Activated CD4-positive, alpha-beta memory T cell treated with anti-CD3 and anti-CD28 coated beads for 36 hours (primary cell): ENCODE data around the gene OR6M1. TPM values are rescaled to one million over a fixed set of nuclear protein-coding genes. Genes with fewer than 3 reads are reported as not detected.

Experiments
- CTCF ChIA-PET: fragments of 350-600 bp; sonication (Branson Sonifier 250); formaldehyde crosslinking; loops from one replicate; lab custom pipeline; 2021; ENCODE audit warnings: antibody characterized with exemption, inconsistent platforms; lab: Charles Lee
- POLR2A ChIA-PET: fragments of 350-600 bp; sonication (Branson Sonifier 250); formaldehyde crosslinking; loops from one replicate; lab custom pipeline; 2021; ENCODE audit warnings: antibody characterized with exemption; lab: Charles Lee
- DNase-seq: peaks from one replicate; pipeline ENCODE4 v3.0.0-alpha.2; 2020
- H3K27ac Mint-ChIP-seq: one replicate; pipeline ENCODE4 v1.8.0; 2021; ENCODE audit warnings: mixed read lengths
- H3K27me3 Mint-ChIP-seq: one replicate; pipeline ENCODE4 v1.8.0; 2021; ENCODE audit warnings: mixed read lengths
- H3K36me3 Mint-ChIP-seq: one replicate; pipeline ENCODE4 v1.8.0; 2021; ENCODE audit warnings: mixed read lengths
- H3K4me1 Mint-ChIP-seq: one replicate; pipeline ENCODE4 v1.8.0; 2021; ENCODE audit warnings: low read depth, mixed read lengths
- H3K4me3 Mint-ChIP-seq: one replicate; pipeline ENCODE4 v1.8.0; 2021; ENCODE audit warnings: mild to moderate bottlenecking, mixed read lengths
- H3K9me3 Mint-ChIP-seq: one replicate; pipeline ENCODE4 v1.8.0; 2021; ENCODE audit warnings: mixed read lengths
- intact Hi-C: fragments of 100-400 bp; cut with micrococcal nuclease; formaldehyde crosslinking; loops from one replicate; pipeline ENCODE4 v1.15.1; 2023
- total RNA-seq, 2 experiments: library from RNA; stranded (reverse); gene quantifications; one replicate each; pipeline ENCODE4 v1.2.3, GENCODE V29; 2021

OR6M1 gene
- not detected for total RNA-seq

GRCh38 chr11:123806249-123806648 is at the start of gene OR6M1:
TSS of gene OR6M1 (minus strand) at chr11:123806349. CDS start at chr11:123806349, 0 bp downstream.
- ChIA-PET POLR2A (no interaction called here), CTCF (no interaction called here)
- Mint-ChIP-seq H3K27me3 (no peaks in the 10 kb centered on the region), H3K4me3 (no peak within 1 kb of the TSS), H3K9me3 (no peaks in the 10 kb centered on the region), H3K36me3 (no peaks in the 10 kb centered on the region), H3K4me1 (no peaks in the 10 kb centered on the region), H3K27ac (no peak within 1 kb of the TSS)
- intact Hi-C loops, result no loop called here
- DNase-seq, result no peak

DNA sequence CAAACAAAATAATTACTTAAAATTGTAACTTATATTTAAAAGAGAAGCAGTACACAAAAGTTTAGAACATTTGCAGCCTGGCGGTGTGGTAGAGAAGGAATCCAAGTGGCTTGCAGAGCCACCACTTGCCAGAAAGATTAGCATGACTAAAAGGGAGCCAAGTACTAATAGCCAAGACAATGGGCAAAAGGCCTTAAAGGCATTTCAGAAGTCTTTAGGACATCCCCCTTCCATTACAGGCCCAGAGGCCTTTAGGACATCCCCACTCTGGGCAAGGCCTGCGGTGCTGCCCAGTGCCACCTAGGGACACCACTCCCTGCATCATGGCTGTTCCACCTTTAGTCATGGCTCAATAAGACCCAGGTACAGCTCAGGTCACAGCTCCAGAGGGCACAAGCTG is 46.9 kb upstream of the OR6M1 start:
- no peaks in the 10 kb centered on the region for H3K9me3 Mint-ChIP-seq
- no peak overlapping the region for H3K4me3 Mint-ChIP-seq
- DNase-seq, result no peak
- H3K4me1 Mint-ChIP-seq, result no peaks in the 10 kb centered on the region
- intact Hi-C loops, result no loop called here
- no peaks in the 10 kb centered on the region for H3K36me3 Mint-ChIP-seq
- peaks cover 9% of the 10 kb centered on the region for H3K27me3 Mint-ChIP-seq
- POLR2A ChIA-PET, result no interaction called here
- CTCF ChIA-PET, result no interaction called here
- no peak overlapping the region for H3K27ac Mint-ChIP-seq

GRCh38 chr11:123852321-123852720 is 46.2 kb upstream of the OR6M1 start:
- no peak for DNase-seq
- Mint-ChIP-seq H3K4me1 (no peaks in the 10 kb centered on the region), H3K27ac (no peak overlapping the region), H3K9me3 (no peaks in the 10 kb centered on the region), H3K36me3 (no peaks in the 10 kb centered on the region), H3K4me3 (no peak overlapping the region), H3K27me3 (peaks cover 9% of the 10 kb centered on the region)
- POLR2A ChIA-PET, result no interaction called here
- intact Hi-C loops, result no loop called here
- CTCF ChIA-PET, result no interaction called here

- POLR2A ChIA-PET, result no interaction called here
- no peaks in the 10 kb centered on the region for H3K9me3 Mint-ChIP-seq
- intact Hi-C loops, result no loop called here
These were observed 45.0 kb upstream of the OR6M1 start for GRCh38 chr11:123851110-123851509.

DNA sequence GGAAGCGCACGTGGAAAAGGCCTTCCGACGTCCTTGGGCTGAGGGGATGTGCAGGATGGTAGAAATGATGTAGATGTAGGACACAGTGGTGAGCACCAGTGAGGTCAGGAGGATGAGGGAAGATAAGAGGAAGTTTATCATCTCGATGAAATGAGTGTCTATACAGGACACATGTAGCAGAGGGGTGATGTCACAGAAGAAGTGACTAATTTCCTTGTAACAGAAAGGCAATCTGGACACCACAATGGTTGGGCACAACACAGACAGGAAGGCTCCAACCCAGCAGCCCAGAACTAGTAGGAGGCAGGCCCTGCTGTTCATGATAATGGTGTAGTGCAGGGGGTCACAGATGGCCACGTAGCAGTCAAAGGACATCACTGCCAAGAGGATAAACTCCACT is 35.0 kb upstream of the OR6M1 start:
- no peak for DNase-seq
- Mint-ChIP-seq H3K27me3 (peaks cover 7% of the 10 kb centered on the region), H3K4me3 (no peak overlapping the region), H3K36me3 (no peaks in the 10 kb centered on the region), H3K27ac (no peak overlapping the region), H3K9me3 (no peaks in the 10 kb centered on the region), H3K4me1 (no peaks in the 10 kb centered on the region)
- CTCF ChIA-PET, result no interaction called here
- intact Hi-C loops, result no loop called here
- POLR2A ChIA-PET, result no interaction called here

More at GRCh38 chr11:123851110-123851509, 45.0 kb upstream of the OR6M1 start:
- no peak for DNase-seq
- Mint-ChIP-seq H3K27ac (no peak overlapping the region), H3K4me3 (no peak overlapping the region), H3K36me3 (no peaks in the 10 kb centered on the region), H3K27me3 (peaks cover 10% of the 10 kb centered on the region), H3K4me1 (no peaks in the 10 kb centered on the region)
- CTCF ChIA-PET, result no interaction called here

DNA sequence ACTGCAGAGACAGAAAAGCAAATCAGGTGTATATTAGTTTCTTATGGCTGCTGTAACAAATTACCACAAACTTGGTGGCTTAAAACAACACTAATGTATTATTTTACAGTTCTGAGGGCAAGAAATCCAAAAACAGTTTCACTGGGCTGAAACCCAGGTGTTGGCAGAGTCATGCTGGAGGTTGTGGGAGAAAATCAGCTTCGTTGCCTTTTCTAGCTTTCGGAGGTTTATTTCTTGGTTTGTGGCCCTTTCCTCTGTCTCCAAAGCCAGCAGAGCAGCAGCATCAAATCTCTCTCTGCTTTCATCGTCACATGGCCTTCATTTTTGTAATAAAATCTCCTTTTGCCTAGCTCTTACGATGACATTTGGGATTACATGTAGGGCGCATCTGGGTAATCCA is 33.0 kb upstream of the OR6M1 start:
- POLR2A ChIA-PET, result no interaction called here
- Mint-ChIP-seq H3K27me3 (peaks cover 7% of the 10 kb centered on the region), H3K4me1 (no peaks in the 10 kb centered on the region), H3K27ac (no peak overlapping the region), H3K9me3 (no peaks in the 10 kb centered on the region), H3K4me3 (no peak overlapping the region), H3K36me3 (no peaks in the 10 kb centered on the region)
- CTCF ChIA-PET, result no interaction called here
- DNase-seq, result no peak
- intact Hi-C loops, result no loop called here

DNA sequence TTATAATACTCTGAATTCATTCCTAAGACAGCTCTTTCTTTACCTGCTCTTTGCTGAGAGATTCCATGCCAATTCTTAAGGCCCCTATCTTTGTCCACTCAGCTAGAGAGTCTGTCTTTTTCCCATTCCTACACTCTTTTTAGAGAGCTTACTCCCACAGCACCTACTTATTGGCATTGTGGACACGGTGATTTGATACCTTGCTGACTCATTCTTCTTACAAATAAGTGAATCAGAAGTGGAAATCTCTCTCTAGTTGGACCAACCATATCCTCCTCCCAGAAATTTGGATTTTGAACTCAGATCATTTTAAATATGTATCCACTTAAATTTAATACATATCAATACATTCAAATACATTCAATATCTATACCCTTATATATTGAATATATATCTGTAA is 32.5 kb upstream of the OR6M1 start:
- ChIA-PET POLR2A (no interaction called here), CTCF (no interaction called here)
- DNase-seq, result no peak
- Mint-ChIP-seq H3K27ac (no peak overlapping the region), H3K36me3 (no peaks in the 10 kb centered on the region), H3K9me3 (no peaks in the 10 kb centered on the region), H3K4me3 (no peak overlapping the region), H3K27me3 (peaks cover 7% of the 10 kb centered on the region), H3K4me1 (no peaks in the 10 kb centered on the region)
- intact Hi-C loops, result no loop called here

DNA sequence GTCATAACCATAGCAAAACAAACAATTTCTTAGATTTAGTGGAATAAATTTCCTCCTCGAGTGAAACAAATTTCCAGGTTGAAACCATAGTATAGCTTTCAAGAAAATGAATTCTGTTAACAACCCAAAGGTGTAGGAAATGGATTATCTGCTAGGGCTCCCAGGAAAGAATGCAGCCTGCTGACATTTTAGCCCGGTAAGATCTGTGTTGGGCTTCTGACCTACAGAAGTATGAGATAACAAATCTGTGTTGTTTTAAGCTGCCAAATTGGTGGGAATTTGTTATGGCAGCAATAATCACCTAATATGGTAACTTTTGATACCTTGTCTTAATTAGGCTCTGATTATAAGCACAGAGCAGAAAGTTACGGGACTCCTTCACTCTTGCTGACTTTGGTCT is 32.0 kb upstream of the OR6M1 start:
- no peaks in the 10 kb centered on the region for H3K4me1 Mint-ChIP-seq
- CTCF ChIA-PET, result no interaction called here
- H3K27ac Mint-ChIP-seq, result no peak overlapping the region
- no peak for DNase-seq
- POLR2A ChIA-PET, result no interaction called here
- no peaks in the 10 kb centered on the region for H3K36me3 Mint-ChIP-seq
- H3K4me3 Mint-ChIP-seq, result no peak overlapping the region
- no peaks in the 10 kb centered on the region for H3K9me3 Mint-ChIP-seq
- peaks cover 7% of the 10 kb centered on the region for H3K27me3 Mint-ChIP-seq
- intact Hi-C loops, result no loop called here

- no peaks in the 10 kb centered on the region for H3K36me3 Mint-ChIP-seq
- DNase-seq, result no peak
- intact Hi-C loops, result no loop called here
- no peaks in the 10 kb centered on the region for H3K9me3 Mint-ChIP-seq
- ChIA-PET POLR2A (no interaction called here), CTCF (no interaction called here)
- peaks cover 14% of the 10 kb centered on the region for H3K27me3 Mint-ChIP-seq
- H3K4me3 Mint-ChIP-seq, result no peak overlapping the region
- no peak overlapping the region for H3K27ac Mint-ChIP-seq
- no peaks in the 10 kb centered on the region for H3K4me1 Mint-ChIP-seq
These were observed 26.9 kb upstream of the OR6M1 start for GRCh38 chr11:123833095-123833494.

- CTCF ChIA-PET, result no interaction called here
- DNase-seq, result no peak
- intact Hi-C loops, result no loop called here
- H3K27me3 Mint-ChIP-seq, result peaks cover 14% of the 10 kb centered on the region
- POLR2A ChIA-PET, result no interaction called here
- no peaks in the 10 kb centered on the region for H3K36me3 Mint-ChIP-seq
- no peak overlapping the region for H3K27ac Mint-ChIP-seq
- H3K9me3 Mint-ChIP-seq, result no peaks in the 10 kb centered on the region
- no peaks in the 10 kb centered on the region for H3K4me1 Mint-ChIP-seq
- H3K4me3 Mint-ChIP-seq, result no peak overlapping the region
These were observed 23.6 kb upstream of the OR6M1 start for GRCh38 chr11:123829745-123830144.

GRCh38 chr11:123822599-123822998 is 16.4 kb upstream of the OR6M1 start:
- H3K4me3 Mint-ChIP-seq, result no peak overlapping the region
- peaks cover 2% of the 10 kb centered on the region for H3K27me3 Mint-ChIP-seq
- no peaks in the 10 kb centered on the region for H3K36me3 Mint-ChIP-seq
- ChIA-PET CTCF (no interaction called here), POLR2A (no interaction called here)
- no peaks in the 10 kb centered on the region for H3K4me1 Mint-ChIP-seq
- H3K27ac Mint-ChIP-seq, result no peak overlapping the region
- H3K9me3 Mint-ChIP-seq, result no peaks in the 10 kb centered on the region
- DNase-seq, result no peak
- intact Hi-C loops, result no loop called here

- H3K27ac Mint-ChIP-seq, result no peak overlapping the region
- no peak for DNase-seq
- no peak overlapping the region for H3K4me3 Mint-ChIP-seq
- ChIA-PET POLR2A (no interaction called here), CTCF (no interaction called here)
- H3K27me3 Mint-ChIP-seq, result peaks cover 2% of the 10 kb centered on the region
- no peaks in the 10 kb centered on the region for H3K9me3 Mint-ChIP-seq
- no peaks in the 10 kb centered on the region for H3K4me1 Mint-ChIP-seq
- intact Hi-C loops, result no loop called here
- no peaks in the 10 kb centered on the region for H3K36me3 Mint-ChIP-seq
These were observed 15.9 kb upstream of the OR6M1 start for GRCh38 chr11:123822032-123822431.

DNA sequence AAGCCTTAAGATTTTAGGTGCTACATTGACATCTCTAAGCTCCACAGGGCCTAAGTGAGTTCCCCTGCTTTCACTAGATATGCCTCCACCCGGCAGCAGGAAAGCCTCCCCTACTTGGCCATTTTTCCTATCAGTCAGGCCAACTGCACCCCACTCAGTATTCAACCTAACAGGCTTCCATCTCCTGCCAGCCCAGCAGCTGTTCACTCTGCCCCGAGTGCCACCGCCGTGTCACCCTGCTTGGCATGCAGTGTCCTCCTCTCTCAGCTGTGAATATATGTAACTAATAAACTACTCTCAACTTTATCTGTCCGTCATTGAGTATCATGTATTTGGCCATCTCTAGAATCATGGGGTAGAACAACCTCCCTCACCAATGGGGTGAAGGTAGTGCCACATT is 9.0 kb upstream of the OR6M1 start:
- intact Hi-C loops, result no loop called here

DNA sequence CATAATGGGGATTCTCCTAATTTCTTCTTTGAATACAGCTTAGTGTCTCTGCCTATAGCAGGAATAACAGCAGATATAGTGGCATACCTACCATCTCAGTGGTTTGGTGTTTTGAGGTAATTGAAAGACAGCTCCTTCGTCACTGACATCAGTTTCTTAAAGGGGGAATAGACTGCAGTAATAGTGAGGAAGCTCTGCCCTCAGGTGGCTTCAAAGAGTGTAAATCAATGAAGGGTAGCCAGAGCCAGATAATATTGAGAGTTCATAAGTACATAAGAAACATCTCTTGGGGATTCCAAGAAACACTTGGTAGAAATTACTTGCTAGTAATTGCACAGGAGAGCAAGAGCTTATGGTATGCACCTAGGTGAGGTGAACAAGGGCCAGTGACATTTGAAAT is 4.4 kb downstream of the OR6M1 start:
- no peaks in the 10 kb centered on the region for H3K9me3 Mint-ChIP-seq
- no peaks in the 10 kb centered on the region for H3K4me1 Mint-ChIP-seq
- intact Hi-C loops, result no loop called here
- no peak overlapping the region for H3K27ac Mint-ChIP-seq
- CTCF ChIA-PET, result no interaction called here
- H3K36me3 Mint-ChIP-seq, result no peaks in the 10 kb centered on the region
- H3K27me3 Mint-ChIP-seq, result no peaks in the 10 kb centered on the region
- POLR2A ChIA-PET, result no interaction called here
- DNase-seq, result no peak
- H3K4me3 Mint-ChIP-seq, result no peak overlapping the region

More for the DNA sequence above, 9.0 kb upstream of the OR6M1 start:
- no peaks in the 10 kb centered on the region for H3K4me1 Mint-ChIP-seq
- no peak overlapping the region for H3K4me3 Mint-ChIP-seq
- no peak overlapping the region for H3K27ac Mint-ChIP-seq
- no peaks in the 10 kb centered on the region for H3K9me3 Mint-ChIP-seq
- ChIA-PET CTCF (no interaction called here), POLR2A (no interaction called here)
- no peak for DNase-seq
- peaks cover 3% of the 10 kb centered on the region for H3K27me3 Mint-ChIP-seq
- H3K36me3 Mint-ChIP-seq, result no peaks in the 10 kb centered on the region
